Activated CD4-positive, alpha-beta memory T cell treated with anti-CD3 and anti-CD28 coated beads for 36 hours (primary cell): Measurements from ENCODE around the gene RAD17. TPM values are rescaled to one million over a fixed set of nuclear protein-coding genes. Genes with fewer than 3 reads are reported as not detected.
"Not testable (repeated sequence)": the region's sequence is repeated elsewhere in the genome, so short reads cannot be mapped to it uniquely, and the experiment has no call there.

Experiments used
- CTCF ChIA-PET: fragments of 350-600 bp; sonication (Branson Sonifier 250); formaldehyde crosslinking; loops from one replicate; lab custom pipeline; 2021; ENCODE audit warnings: antibody characterized with exemption, inconsistent platforms; lab: Charles Lee
- POLR2A ChIA-PET: fragments of 350-600 bp; sonication (Branson Sonifier 250); formaldehyde crosslinking; loops from one replicate; lab custom pipeline; 2021; ENCODE audit warnings: antibody characterized with exemption; lab: Charles Lee
- DNase-seq: peaks from one replicate; pipeline ENCODE4 v3.0.0-alpha.2; 2020
- H3K27ac Mint-ChIP-seq: one replicate; pipeline ENCODE4 v1.8.0; 2021; ENCODE audit warnings: mixed read lengths
- H3K27me3 Mint-ChIP-seq: one replicate; pipeline ENCODE4 v1.8.0; 2021; ENCODE audit warnings: mixed read lengths
- H3K36me3 Mint-ChIP-seq: one replicate; pipeline ENCODE4 v1.8.0; 2021; ENCODE audit warnings: mixed read lengths
- H3K4me1 Mint-ChIP-seq: one replicate; pipeline ENCODE4 v1.8.0; 2021; ENCODE audit warnings: low read depth, mixed read lengths
- H3K4me3 Mint-ChIP-seq: one replicate; pipeline ENCODE4 v1.8.0; 2021; ENCODE audit warnings: mild to moderate bottlenecking, mixed read lengths
- H3K9me3 Mint-ChIP-seq: one replicate; pipeline ENCODE4 v1.8.0; 2021; ENCODE audit warnings: mixed read lengths
- intact Hi-C: fragments of 100-400 bp; cut with micrococcal nuclease; formaldehyde crosslinking; loops from one replicate; pipeline ENCODE4 v1.15.1; 2023
- total RNA-seq, 2 experiments: library from RNA; stranded (reverse); gene quantifications; one replicate each; pipeline ENCODE4 v1.2.3, GENCODE V29; 2021

The RAD17 gene
- total RNA-seq, 2 experiments from 2014 or later: 26.9 to 31.9 TPM

- intact Hi-C loops: no loop called here
- H3K36me3 Mint-ChIP-seq: peaks cover 26% of the 10 kb centered on the region
- no peak overlapping the region for H3K27ac Mint-ChIP-seq
- no peaks in the 10 kb centered on the region for H3K27me3 Mint-ChIP-seq
- ChIA-PET CTCF (no interaction called here), POLR2A (no interaction called here)
- no peaks in the 10 kb centered on the region for H3K4me1 Mint-ChIP-seq
- H3K4me3 Mint-ChIP-seq: no peak overlapping the region
- DNase-seq: no peak
- H3K9me3 Mint-ChIP-seq: no peaks in the 10 kb centered on the region
These were observed 19.0 kb upstream of the RAD17 start for GRCh38 chr5:69350664-69351063.

- CTCF ChIA-PET: no interaction called here
- intact Hi-C loops: no loop called here
- H3K27ac Mint-ChIP-seq: no peak overlapping the region
These were observed 9.9 kb upstream of the RAD17 start for GRCh38 chr5:69359699-69360098.

GRCh38 chr5:69360442-69360841 is 9.2 kb upstream of the RAD17 start:
- ChIA-PET POLR2A (no interaction called here), CTCF (interaction anchor here (1.1 kb wide), 1 partner anchor 26 kb away, joined by 4 read pairs; no protein-coding TSS in a partner anchor)
- DNase-seq: no peak
- peaks cover 30% of the 10 kb centered on the region for H3K36me3 Mint-ChIP-seq
- H3K27ac Mint-ChIP-seq: no peak overlapping the region
- H3K9me3 Mint-ChIP-seq: no peaks in the 10 kb centered on the region
- no peaks in the 10 kb centered on the region for H3K27me3 Mint-ChIP-seq
- no peak overlapping the region for H3K4me3 Mint-ChIP-seq
- intact Hi-C loops: no loop called here
- peaks cover 24% of the 10 kb centered on the region for H3K4me1 Mint-ChIP-seq

More at GRCh38 chr5:69359699-69360098, 9.9 kb upstream of the RAD17 start:
- H3K4me1 Mint-ChIP-seq: peaks cover 18% of the 10 kb centered on the region
- POLR2A ChIA-PET: interaction anchor here (0.7 to 1.0 kb wide), 2 partner anchors 12 to 25 kb away, joined by 3 to 4 read pairs; no protein-coding TSS in a partner anchor
- peaks cover 26% of the 10 kb centered on the region for H3K36me3 Mint-ChIP-seq
- H3K4me3 Mint-ChIP-seq: no peak overlapping the region
- DNase-seq: no peak
- no peaks in the 10 kb centered on the region for H3K27me3 Mint-ChIP-seq
- no peaks in the 10 kb centered on the region for H3K9me3 Mint-ChIP-seq

- Mint-ChIP-seq H3K36me3 (peaks cover 32% of the 10 kb centered on the region), H3K9me3 (no peaks in the 10 kb centered on the region), H3K4me1 (peaks cover 32% of the 10 kb centered on the region), H3K4me3 (no peak overlapping the region), H3K27me3 (no peaks in the 10 kb centered on the region), H3K27ac (no peak overlapping the region)
- CTCF ChIA-PET: no interaction called here
- DNase-seq: no peak
- POLR2A ChIA-PET: interaction anchor here (0.6 kb wide), 1 partner anchor 128 kb away, joined by 5 read pairs; no protein-coding TSS in a partner anchor
- intact Hi-C loops: no loop called here
These were observed 5.2 kb upstream of the RAD17 start for GRCh38 chr5:69364414-69364813.

GRCh38 chr5:69364850-69365249 is 4.8 kb upstream of the RAD17 start:
- ChIA-PET POLR2A (interaction anchor here (0.6 kb wide), 1 partner anchor 129 kb away, joined by 5 read pairs; no protein-coding TSS in a partner anchor), CTCF (interaction anchor here (1.0 kb wide), 1 partner anchor 46 kb away, joined by 3 read pairs; no protein-coding TSS in a partner anchor)
- H3K4me3 Mint-ChIP-seq: no peak overlapping the region
- intact Hi-C loops: no loop called here
- peaks cover 32% of the 10 kb centered on the region for H3K36me3 Mint-ChIP-seq
- H3K4me1 Mint-ChIP-seq: peaks cover 32% of the 10 kb centered on the region
- H3K27me3 Mint-ChIP-seq: no peaks in the 10 kb centered on the region
- H3K27ac Mint-ChIP-seq: no peak overlapping the region
- no peaks in the 10 kb centered on the region for H3K9me3 Mint-ChIP-seq
- no peak for DNase-seq

GRCh38 chr5:69367697-69368279 is 1.8 kb upstream of the RAD17 start:
- no peak for DNase-seq
- POLR2A ChIA-PET: interaction anchor here (0.9 kb wide), 1 partner anchor 35 kb away, joined by 3 read pairs; the partner anchor contains the start of gene CCDC125
- no peaks in the 10 kb centered on the region for H3K9me3 Mint-ChIP-seq

GRCh38 chr5:69368458-69369339 is 919 bp upstream of the RAD17 start:
- DNase-seq: no peak
- H3K4me1 Mint-ChIP-seq: peaks cover 47% of the 10 kb centered on the region
- intact Hi-C loops: loop anchor here (1.0 to 2.0 kb wide), 5 partner anchors 134 to 326 kb away; partner anchors contain the start of genes CCNB1, CDK7 and CENPH
- no peaks in the 10 kb centered on the region for H3K9me3 Mint-ChIP-seq
- H3K4me3 Mint-ChIP-seq: peak overlapping the region; percentile 98
- ChIA-PET CTCF (interaction anchor here (2.0 kb wide), 1 partner anchor 275 kb away, joined by 9 read pairs; the partner anchor contains the start of gene SLC30A5), POLR2A (interaction anchor here (0.9 to 1.7 kb wide), 2 partner anchors 36 to 275 kb away, joined by 3 to 5 read pairs; partner anchors contain the start of genes CCDC125 and SLC30A5)
- peak overlapping the region; percentile 97 for H3K27ac Mint-ChIP-seq
- no peaks in the 10 kb centered on the region for H3K27me3 Mint-ChIP-seq
- peaks cover 27% of the 10 kb centered on the region for H3K36me3 Mint-ChIP-seq

More at GRCh38 chr5:69367697-69368279, 1.8 kb upstream of the RAD17 start:
- H3K27ac Mint-ChIP-seq: peak overlapping the region; percentile 97
- no peaks in the 10 kb centered on the region for H3K27me3 Mint-ChIP-seq
- peaks cover 45% of the 10 kb centered on the region for H3K4me1 Mint-ChIP-seq
- CTCF ChIA-PET: no interaction called here
- H3K36me3 Mint-ChIP-seq: peaks cover 31% of the 10 kb centered on the region
- peak overlapping the region; percentile 98 for H3K4me3 Mint-ChIP-seq
- intact Hi-C loops: loop anchor here (2.0 kb wide), 1 partner anchor 325 kb away; no protein-coding TSS in a partner anchor

- Mint-ChIP-seq H3K4me1 (peaks cover 37% of the 10 kb centered on the region), H3K4me3 (peak overlapping the region; percentile 91), H3K27ac (peak overlapping the region; percentile 96), H3K36me3 (peaks cover 17% of the 10 kb centered on the region)
- ChIA-PET CTCF (interaction anchor here (0.5 to 2.0 kb wide), 3 partner anchors 9 to 277 kb away, joined by 4 to 9 read pairs (median 5); partner anchors contain the start of gene SLC30A5), POLR2A (interaction anchor here (1.7 kb wide), 1 partner anchor 277 kb away, joined by 5 read pairs; the partner anchor contains the start of gene SLC30A5)
- peak; percentile 39 for DNase-seq
- H3K27me3 Mint-ChIP-seq, H3K9me3 Mint-ChIP-seq: not testable (repeated sequence)
- intact Hi-C loops: loop anchor here (1.0 kb wide), 1 partner anchor 277 kb away; no protein-coding TSS in a partner anchor
These were observed 717 bp downstream of the RAD17 start for GRCh38 chr5:69370335-69370734.

- H3K4me3 Mint-ChIP-seq: no peak overlapping the region
- ChIA-PET CTCF (interaction anchor here (0.6 to 1.7 kb wide), 4 partner anchors 38 to 329 kb away, joined by 3 to 9 read pairs (median 4); partner anchors contain the start of gene SLC30A5), POLR2A (interaction anchor here (0.7 to 0.8 kb wide), 2 partner anchors 13 to 231 kb away, joined by 3 read pairs; no protein-coding TSS in a partner anchor)
These were observed 2.8 kb downstream of the RAD17 start for GRCh38 chr5:69372394-69372793.

GRCh38 chr5:69374911-69375446 is 5.4 kb downstream of the RAD17 start:
- Mint-ChIP-seq H3K4me3 (no peak overlapping the region), H3K27ac (no peak overlapping the region), H3K27me3 (no peaks in the 10 kb centered on the region), H3K36me3 (peaks cover 11% of the 10 kb centered on the region), H3K4me1 (peaks cover 16% of the 10 kb centered on the region), H3K9me3 (no peaks in the 10 kb centered on the region)
- intact Hi-C loops: no loop called here
- POLR2A ChIA-PET: no interaction called here
- no peak for DNase-seq
- CTCF ChIA-PET: interaction anchor here (0.6 kb wide), 1 partner anchor 31 kb away, joined by 3 read pairs; no protein-coding TSS in a partner anchor

More at GRCh38 chr5:69372394-69372793, 2.8 kb downstream of the RAD17 start:
- peaks cover 28% of the 10 kb centered on the region for H3K4me1 Mint-ChIP-seq
- DNase-seq: no peak
- no peaks in the 10 kb centered on the region for H3K9me3 Mint-ChIP-seq
- intact Hi-C loops: no loop called here
- no peaks in the 10 kb centered on the region for H3K27me3 Mint-ChIP-seq
- H3K27ac Mint-ChIP-seq: no peak overlapping the region
- H3K36me3 Mint-ChIP-seq: peaks cover 15% of the 10 kb centered on the region

GRCh38 chr5:69378376-69378775 is 8.8 kb downstream of the RAD17 start:
- Mint-ChIP-seq H3K36me3 (peaks cover 12% of the 10 kb centered on the region), H3K4me1 (no peaks in the 10 kb centered on the region), H3K4me3 (no peak overlapping the region), H3K9me3 (no peaks in the 10 kb centered on the region), H3K27me3 (no peaks in the 10 kb centered on the region), H3K27ac (no peak overlapping the region)
- DNase-seq: no peak
- CTCF ChIA-PET: no interaction called here
- intact Hi-C loops: no loop called here
- POLR2A ChIA-PET: no interaction called here
